ENCODE measurements around the gene ZNF48.

Gene ZNF48

DNA sequence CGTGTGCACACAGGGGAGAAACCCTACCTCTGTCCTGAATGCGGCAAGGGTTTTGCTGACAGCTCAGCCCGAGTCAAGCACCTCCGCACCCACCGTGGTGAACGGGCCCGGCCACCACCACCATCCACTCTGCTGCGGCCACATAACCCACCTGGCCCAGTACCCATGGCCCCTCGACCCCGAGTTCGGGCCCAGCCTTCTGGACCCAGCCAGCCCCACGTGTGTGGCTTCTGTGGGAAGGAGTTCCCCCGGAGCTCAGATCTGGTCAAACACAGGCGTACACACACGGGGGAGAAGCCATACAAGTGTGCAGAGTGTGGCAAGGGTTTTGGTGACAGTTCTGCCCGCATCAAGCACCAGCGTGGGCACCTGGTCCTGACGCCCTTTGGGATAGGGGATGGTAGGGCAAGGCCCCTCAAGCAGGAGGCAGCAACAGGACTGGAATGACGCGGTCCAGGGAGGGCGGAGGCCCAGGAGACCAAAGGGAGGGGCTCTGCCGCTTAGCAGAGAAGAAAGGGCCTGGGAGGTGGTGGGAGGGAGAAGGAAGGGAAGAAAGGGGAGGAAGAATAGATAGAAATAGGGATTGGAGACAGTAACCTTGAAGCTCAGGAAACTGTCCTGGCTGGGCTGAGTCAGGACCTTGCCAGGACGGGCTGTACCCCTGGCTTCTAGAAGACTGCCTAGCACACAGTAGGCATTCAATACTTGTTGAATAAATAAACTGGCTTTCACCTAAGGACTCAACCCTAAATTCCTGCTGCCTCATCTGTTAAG lies 3.6 kb downstream of the ZNF48 start:
- H3K4me3 ChIP-seq (replicated peaks; ENCODE audit: low read depth, low read length): no peak overlapping the region
- no peak for DNase-seq (ENCODE audit: low read depth)
- no peak for TF ChIP-seq CTCF (IDR thresholded peaks at IDR 0.05; ENCODE audit: low read length, missing control alignments)

- peak overlapping the region; percentile 69 for H3K4me3 ChIP-seq (replicated peaks; ENCODE audit: low read depth, low read length)
- DNase-seq (ENCODE audit: low read depth): no peak
- no peak for TF ChIP-seq CTCF (IDR thresholded peaks at IDR 0.05; ENCODE audit: low read length, missing control alignments)
These were observed 4.4 kb downstream of the ZNF48 start for GRCh38 chr16:30399435-30400186.

- no peak for DNase-seq (ENCODE audit: low read depth)
- TF ChIP-seq CTCF (IDR thresholded peaks at IDR 0.05; ENCODE audit: low read length, missing control alignments): no peak
- no peak overlapping the region for H3K4me3 ChIP-seq (replicated peaks; ENCODE audit: low read depth, low read length)
These were observed 6.7 kb downstream of the ZNF48 start for GRCh38 chr16:30401768-30402425.

DNA sequence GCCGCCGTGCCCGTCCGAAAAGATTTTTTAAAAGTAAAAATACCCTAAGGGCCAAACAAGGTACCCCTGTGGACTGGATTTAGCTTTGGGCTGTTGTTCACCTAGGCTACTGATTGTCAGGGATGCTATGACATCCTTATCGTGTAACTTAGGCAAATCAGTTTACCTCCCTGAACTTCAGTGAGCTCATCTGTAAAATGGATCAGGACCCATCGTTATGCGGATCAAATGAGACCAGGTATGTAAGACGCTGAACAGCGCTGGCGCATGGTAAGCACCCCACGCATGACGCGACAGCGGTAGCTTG lies 11.5 kb downstream of the ZNF48 start:
- H3K4me3 ChIP-seq (replicated peaks; ENCODE audit: low read depth, low read length): peak overlapping the region; percentile 73
- TF ChIP-seq CTCF (IDR thresholded peaks at IDR 0.05; ENCODE audit: low read length, missing control alignments): no peak
- DNase-seq (ENCODE audit: low read depth): no peak

GRCh38 chr16:30407102-30407803 lies 12.0 kb downstream of the ZNF48 start, which contains the start of gene ZNF771:
ZNF771 (plus strand) TSS chr16:30407606; CDS start chr16:30408054, 448 bp downstream.
- no peak for TF ChIP-seq CTCF (IDR thresholded peaks at IDR 0.05; ENCODE audit: low read length, missing control alignments)

DNA sequence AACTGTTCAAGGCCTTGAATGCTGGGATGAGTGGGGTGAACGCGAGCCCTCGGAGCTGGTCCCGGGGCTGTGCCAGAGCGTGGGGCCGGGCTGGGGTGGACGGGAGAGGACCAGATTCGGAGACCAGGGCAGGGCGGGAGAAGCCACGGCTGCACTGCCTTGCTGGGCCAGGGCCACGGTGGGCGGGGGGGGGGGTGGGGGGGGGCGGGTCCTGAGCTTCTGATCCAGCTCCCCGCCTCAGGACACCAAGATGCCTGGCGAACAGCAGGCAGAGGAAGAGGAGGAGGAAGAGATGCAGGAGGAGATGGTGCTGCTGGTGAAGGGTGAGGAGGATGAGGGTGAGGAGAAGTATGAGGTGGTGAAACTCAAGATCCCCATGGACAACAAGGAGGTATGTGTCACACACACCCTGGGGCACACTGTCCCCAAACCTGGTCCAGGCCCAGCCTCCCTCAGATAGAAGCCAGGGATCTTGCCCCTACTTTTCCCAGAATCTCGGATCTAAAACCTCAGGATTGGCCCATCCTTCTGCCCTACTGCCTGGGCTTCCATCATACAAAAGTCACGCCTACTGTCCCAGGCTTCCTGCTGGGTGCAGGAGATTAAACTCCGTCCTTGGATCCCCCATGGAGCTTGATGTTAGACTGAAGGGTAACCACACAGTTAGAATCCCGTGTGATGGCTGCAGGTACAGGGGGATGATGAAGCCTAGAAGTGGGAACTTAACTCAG lies 12.7 kb downstream of the ZNF48 start:
- H3K4me3 ChIP-seq (replicated peaks; ENCODE audit: low read depth, low read length): peak overlapping the region; percentile 73
- no peak for DNase-seq (ENCODE audit: low read depth)
- no peak for TF ChIP-seq CTCF (IDR thresholded peaks at IDR 0.05; ENCODE audit: low read length, missing control alignments)

More at GRCh38 chr16:30407102-30407803, 12.0 kb downstream of the ZNF48 start, which contains the start of gene ZNF771:
- peak; percentile 86 for DNase-seq (ENCODE audit: low read depth)
- H3K4me3 ChIP-seq (replicated peaks; ENCODE audit: low read depth, low read length): peak within 1 kb of the TSS; percentile 73

Measured in fibroblast of pulmonary artery (primary cell).